Activated T-cell treated with anti-CD3 and anti-CD28 coated beads, Interleukin-2, amount 50 U/mL, for 4 hours (primary cell): ENCODE data around the gene WFS1. TPM values are rescaled to one million over a fixed set of nuclear protein-coding genes. Genes with fewer than 3 reads are reported as not detected.

Source experiments
- ATAC-seq, 2 donors: fragments of 200-7000 bp; cut with Tn5 transposase; one replicate each; pipeline ENCODE4 v1.10.0; 2021
- DNase-seq: peaks from one replicate; pipeline ENCODE4 v3.0.0-alpha.2; 2020
- H3K27me3 Mint-ChIP-seq: one replicate; pipeline ENCODE4 v1.8.0; 2021; ENCODE audit warnings: low read depth, mixed read lengths
- H3K36me3 Mint-ChIP-seq: one replicate; pipeline ENCODE4 v1.8.0; 2022; ENCODE audit warnings: mixed read lengths; ENCODE audit not compliant: insufficient read depth
- H3K4me1 Mint-ChIP-seq: one replicate; pipeline ENCODE4 v1.8.0; 2021; ENCODE audit warnings: low read depth, mixed read lengths
- H3K4me3 Mint-ChIP-seq: one replicate; pipeline ENCODE4 v1.8.0; 2021; ENCODE audit warnings: mild to moderate bottlenecking, moderate library complexity, mixed read lengths
- H3K9me3 Mint-ChIP-seq: one replicate; pipeline ENCODE4 v1.8.0; 2021; ENCODE audit warnings: mixed read lengths
- total RNA-seq, 3 donors: library from RNA; stranded (reverse); gene quantifications; one replicate each; pipeline ENCODE4 v1.2.1, GENCODE V29; 2021

The WFS1 gene
- total RNA-seq, 3 donors from 2014 or later = 7.0 to 7.7 (median 7.3) TPM

- DNase-seq (no peak), ATAC-seq (no peak)
- Mint-ChIP-seq H3K36me3 (no peaks in the 10 kb centered on the region), H3K4me1 (peaks cover 9% of the 10 kb centered on the region), H3K27me3 (no peaks in the 10 kb centered on the region), H3K9me3 (no peaks in the 10 kb centered on the region), H3K4me3 (no peak overlapping the region)
Observed at GRCh38 chr4:6277139-6277802, 7.6 kb downstream of the WFS1 start.

DNA sequence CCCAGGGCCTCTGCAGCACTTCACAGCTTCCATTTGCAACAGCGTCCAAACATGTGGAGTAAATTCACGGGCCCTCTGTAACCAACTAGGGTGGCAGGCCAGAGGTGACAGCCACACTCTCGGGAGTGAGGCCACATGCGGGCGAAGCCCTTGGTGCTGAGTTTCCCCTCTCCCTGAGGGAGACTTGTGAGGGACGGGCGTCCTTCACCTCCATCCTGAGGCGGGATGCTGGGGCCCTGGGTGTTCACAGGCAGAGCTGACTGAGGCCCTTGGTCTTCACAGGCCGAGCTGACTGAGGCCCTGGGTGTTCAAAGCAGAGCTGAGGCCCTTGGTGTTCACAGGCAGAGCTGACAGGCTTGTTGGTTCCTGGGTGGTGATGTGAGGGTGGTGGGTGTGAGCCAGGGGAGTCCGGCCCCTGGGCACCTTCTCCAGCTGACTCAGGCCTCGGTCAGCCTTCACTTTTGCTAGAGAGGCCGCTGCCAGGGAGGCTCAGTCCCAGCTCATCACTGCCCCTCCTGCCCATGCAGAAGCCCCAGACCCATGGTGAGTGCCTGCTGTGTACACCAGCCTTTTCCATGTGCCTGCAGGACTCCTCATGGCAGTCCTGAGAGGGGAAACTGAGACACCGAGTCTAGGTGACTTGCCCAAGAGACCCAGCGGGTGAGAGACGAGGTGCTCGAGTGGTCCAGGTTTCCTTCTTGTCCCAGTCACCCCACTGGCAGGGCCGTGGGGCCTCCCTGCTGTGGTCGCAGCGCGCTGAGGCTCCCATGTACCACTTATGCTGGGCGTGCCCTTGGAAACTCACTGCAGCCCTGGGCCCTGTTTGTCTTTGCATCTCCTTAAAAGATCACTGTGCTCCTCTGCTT, 8.5 kb downstream of the WFS1 start:
- no peaks in the 10 kb centered on the region for H3K9me3 Mint-ChIP-seq
- H3K36me3 Mint-ChIP-seq = no peaks in the 10 kb centered on the region
- H3K27me3 Mint-ChIP-seq = no peaks in the 10 kb centered on the region
- peaks cover 9% of the 10 kb centered on the region for H3K4me1 Mint-ChIP-seq
- no peak for DNase-seq
- H3K4me3 Mint-ChIP-seq = peak overlapping the region; percentile 48
- ATAC-seq = no peak

DNA sequence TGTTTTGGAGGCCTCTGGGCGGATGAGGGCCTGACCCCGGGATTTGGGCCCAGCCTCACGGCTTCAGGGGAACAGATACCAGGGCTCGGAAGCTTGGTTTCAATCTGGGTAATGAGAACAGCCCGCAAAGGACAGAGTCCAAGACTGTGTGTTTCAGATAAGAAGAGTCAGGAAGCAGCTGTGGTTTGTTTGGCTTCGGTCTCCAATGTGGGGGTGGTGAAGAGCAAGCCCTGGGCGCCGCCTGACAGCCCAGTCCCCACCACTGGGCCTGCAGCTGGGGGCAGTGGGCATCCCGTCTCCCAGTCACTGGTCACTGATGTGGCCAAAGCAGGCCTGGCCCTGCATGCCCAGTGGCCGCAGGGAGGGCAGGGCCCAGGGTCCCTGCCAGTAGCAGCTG, 9.1 kb downstream of the WFS1 start:
- DNase-seq (no peak), ATAC-seq (peak; percentile 23 to 32)
- Mint-ChIP-seq H3K4me3 (peak overlapping the region; percentile 48), H3K36me3 (no peaks in the 10 kb centered on the region), H3K9me3 (no peaks in the 10 kb centered on the region), H3K27me3 (no peaks in the 10 kb centered on the region), H3K4me1 (peaks cover 7% of the 10 kb centered on the region)

DNA sequence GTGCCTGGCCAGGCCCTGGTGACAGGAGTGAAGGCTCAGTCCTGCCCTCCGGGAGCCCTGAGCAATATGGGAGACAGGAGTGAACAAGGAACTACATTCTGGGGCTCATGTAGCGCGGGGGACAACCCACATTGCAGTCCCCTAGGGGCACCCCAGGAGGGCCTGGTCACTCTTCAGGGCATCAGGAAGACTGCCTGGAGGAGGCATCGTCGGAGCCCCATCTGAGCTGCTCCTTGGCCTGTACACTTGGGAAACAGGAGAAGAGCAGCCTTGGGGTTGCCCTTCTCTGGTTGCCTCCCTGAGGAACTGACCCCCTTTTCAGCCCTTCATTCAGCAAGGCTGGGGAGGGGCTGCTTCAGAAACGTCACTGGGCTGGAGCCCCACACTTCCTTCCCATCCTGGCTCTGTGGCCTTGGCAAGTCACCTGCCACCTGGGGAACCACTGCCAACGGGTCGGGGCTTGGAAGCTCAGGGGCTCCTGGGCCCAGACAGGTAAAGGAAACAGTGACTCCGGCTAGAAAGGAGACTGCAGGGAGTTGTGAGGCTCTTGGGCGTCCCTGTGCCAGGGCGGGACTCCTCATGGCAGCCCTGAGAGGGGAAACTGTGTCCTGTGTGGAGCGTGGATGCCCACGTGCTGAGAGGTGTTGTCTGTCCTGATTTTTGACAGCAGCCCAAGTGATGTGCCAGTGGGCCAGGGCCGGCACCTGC, 10.1 kb downstream of the WFS1 start:
- H3K4me1 Mint-ChIP-seq = peaks cover 7% of the 10 kb centered on the region

DNA sequence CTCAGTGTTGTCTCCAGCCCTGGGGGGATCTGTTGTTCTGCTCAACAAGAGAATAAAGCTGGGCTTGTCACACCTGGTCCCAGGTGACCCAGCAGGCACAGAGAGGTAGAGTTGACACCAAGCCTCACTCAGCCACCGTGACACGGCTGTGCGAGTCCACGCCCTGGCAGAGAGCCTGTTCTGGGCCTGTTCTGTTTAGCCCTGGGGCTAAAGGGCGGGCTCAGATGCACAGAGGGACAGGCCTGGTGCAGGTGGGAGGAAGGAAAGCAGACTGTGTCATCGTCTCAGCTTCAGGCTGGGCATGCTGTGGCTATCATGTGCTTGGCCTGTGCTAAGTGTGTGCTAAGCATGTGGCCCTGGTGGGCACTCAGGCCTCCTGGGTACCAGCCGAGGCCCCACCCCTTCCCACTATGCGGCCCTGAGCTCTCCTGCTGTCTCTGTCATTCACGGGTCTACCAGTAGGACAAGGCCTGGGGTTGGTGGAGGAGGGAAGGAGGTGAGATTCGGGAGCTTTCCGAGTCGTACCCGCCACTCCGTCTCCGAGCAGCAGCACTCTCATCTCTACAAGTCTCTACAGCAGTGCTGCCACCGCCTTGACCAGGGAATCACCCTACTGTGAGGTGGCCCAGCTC, 10.8 kb downstream of the WFS1 start:
- H3K27me3 Mint-ChIP-seq = no peaks in the 10 kb centered on the region
- H3K36me3 Mint-ChIP-seq = no peaks in the 10 kb centered on the region
- peaks cover 7% of the 10 kb centered on the region for H3K4me1 Mint-ChIP-seq
- H3K9me3 Mint-ChIP-seq = no peaks in the 10 kb centered on the region
- ATAC-seq (no peak), DNase-seq (no peak)
- no peak overlapping the region for H3K4me3 Mint-ChIP-seq

More for the DNA sequence above, 10.1 kb downstream of the WFS1 start:
- ATAC-seq (no peak), DNase-seq (no peak)
- H3K9me3 Mint-ChIP-seq = no peaks in the 10 kb centered on the region
- no peak overlapping the region for H3K4me3 Mint-ChIP-seq
- no peaks in the 10 kb centered on the region for H3K27me3 Mint-ChIP-seq
- no peaks in the 10 kb centered on the region for H3K36me3 Mint-ChIP-seq

- DNase-seq (no peak), ATAC-seq (no peak)
- H3K9me3 Mint-ChIP-seq = no peaks in the 10 kb centered on the region
- H3K27me3 Mint-ChIP-seq = no peaks in the 10 kb centered on the region
- H3K36me3 Mint-ChIP-seq = no peaks in the 10 kb centered on the region
- no peak overlapping the region for H3K4me3 Mint-ChIP-seq
- H3K4me1 Mint-ChIP-seq = peaks cover 7% of the 10 kb centered on the region
Observed at GRCh38 chr4:6281436-6282313, 12.0 kb downstream of the WFS1 start.

DNA sequence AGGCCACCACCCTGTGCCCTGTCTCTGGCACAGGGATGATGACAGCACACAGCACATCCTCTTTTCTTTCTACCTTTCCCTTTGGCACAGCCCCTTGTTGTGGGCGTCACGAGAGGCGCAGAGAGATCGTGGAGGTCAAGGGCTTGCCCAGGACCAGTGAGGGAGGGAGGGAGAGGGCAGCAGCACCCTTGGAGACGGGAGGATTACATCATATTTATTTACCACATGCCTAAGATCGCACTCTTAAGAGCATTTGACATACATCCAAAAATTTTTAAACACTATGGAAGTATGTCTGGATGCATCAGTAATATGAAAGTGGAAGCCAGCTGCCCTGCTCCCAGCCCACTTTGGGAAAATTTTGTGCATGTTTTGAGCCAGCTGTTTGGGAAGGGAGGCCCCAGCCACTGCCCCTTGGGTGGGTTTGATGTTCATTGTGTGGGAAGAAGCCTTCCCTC, 12.7 kb downstream of the WFS1 start:
- H3K4me1 Mint-ChIP-seq = peaks cover 7% of the 10 kb centered on the region
- H3K36me3 Mint-ChIP-seq = no peaks in the 10 kb centered on the region
- ATAC-seq = no peak
- H3K4me3 Mint-ChIP-seq = no peak overlapping the region
- no peaks in the 10 kb centered on the region for H3K9me3 Mint-ChIP-seq
- DNase-seq = no peak
- no peaks in the 10 kb centered on the region for H3K27me3 Mint-ChIP-seq

DNA sequence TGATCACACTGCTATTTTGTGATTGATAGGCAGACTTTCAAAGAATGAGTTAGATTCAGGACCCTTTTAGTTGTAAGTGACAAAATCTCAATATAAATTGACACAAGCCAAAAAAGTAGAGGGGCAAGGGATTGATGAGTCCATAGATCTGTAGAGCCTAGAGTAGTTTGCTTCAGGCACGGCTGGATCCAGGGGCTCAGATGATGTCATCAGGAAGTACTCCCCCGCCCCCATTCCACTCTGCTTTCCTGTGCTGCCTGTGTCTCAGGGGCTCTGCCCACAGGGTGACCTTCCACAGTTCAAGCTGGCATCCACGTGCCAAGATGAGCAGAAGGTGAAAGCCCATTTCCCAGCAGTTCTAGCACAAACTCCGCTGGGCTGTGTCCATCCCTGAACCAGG, 13.6 kb downstream of the WFS1 start:
- no peak overlapping the region for H3K4me3 Mint-ChIP-seq
- H3K27me3 Mint-ChIP-seq = no peaks in the 10 kb centered on the region
- H3K36me3 Mint-ChIP-seq = no peaks in the 10 kb centered on the region
- DNase-seq (no peak), ATAC-seq (no peak)
- peaks cover 5% of the 10 kb centered on the region for H3K4me1 Mint-ChIP-seq
- H3K9me3 Mint-ChIP-seq = no peaks in the 10 kb centered on the region

GRCh38 chr4:6287017-6287788, 17.6 kb downstream of the WFS1 start:
- Mint-ChIP-seq H3K9me3 (no peaks in the 10 kb centered on the region), H3K4me1 (no peaks in the 10 kb centered on the region), H3K4me3 (no peak overlapping the region), H3K36me3 (no peaks in the 10 kb centered on the region), H3K27me3 (no peaks in the 10 kb centered on the region)
- no peak for DNase-seq
- ATAC-seq = no peak

- H3K4me1 Mint-ChIP-seq = no peaks in the 10 kb centered on the region
- H3K9me3 Mint-ChIP-seq = no peaks in the 10 kb centered on the region
- DNase-seq = no peak
- no peaks in the 10 kb centered on the region for H3K27me3 Mint-ChIP-seq
- H3K4me3 Mint-ChIP-seq = no peak overlapping the region
- no peak for ATAC-seq
- H3K36me3 Mint-ChIP-seq = no peaks in the 10 kb centered on the region
Observed at GRCh38 chr4:6288342-6288741, 18.7 kb downstream of the WFS1 start.

GRCh38 chr4:6288871-6289270, 19.2 kb downstream of the WFS1 start:
- no peaks in the 10 kb centered on the region for H3K27me3 Mint-ChIP-seq
- ATAC-seq = no peak
- no peaks in the 10 kb centered on the region for H3K4me1 Mint-ChIP-seq
- DNase-seq = no peak
- H3K4me3 Mint-ChIP-seq = no peak overlapping the region
- no peaks in the 10 kb centered on the region for H3K36me3 Mint-ChIP-seq
- H3K9me3 Mint-ChIP-seq = no peaks in the 10 kb centered on the region

GRCh38 chr4:6290256-6290655, 20.6 kb downstream of the WFS1 start:
- Mint-ChIP-seq H3K36me3 (peaks cover 4% of the 10 kb centered on the region), H3K27me3 (no peaks in the 10 kb centered on the region), H3K4me1 (no peaks in the 10 kb centered on the region), H3K9me3 (no peaks in the 10 kb centered on the region), H3K4me3 (no peak overlapping the region)
- ATAC-seq = no peak
- no peak for DNase-seq
